ENCODE data around the gene STAT1.

The STAT1 gene

DNA sequence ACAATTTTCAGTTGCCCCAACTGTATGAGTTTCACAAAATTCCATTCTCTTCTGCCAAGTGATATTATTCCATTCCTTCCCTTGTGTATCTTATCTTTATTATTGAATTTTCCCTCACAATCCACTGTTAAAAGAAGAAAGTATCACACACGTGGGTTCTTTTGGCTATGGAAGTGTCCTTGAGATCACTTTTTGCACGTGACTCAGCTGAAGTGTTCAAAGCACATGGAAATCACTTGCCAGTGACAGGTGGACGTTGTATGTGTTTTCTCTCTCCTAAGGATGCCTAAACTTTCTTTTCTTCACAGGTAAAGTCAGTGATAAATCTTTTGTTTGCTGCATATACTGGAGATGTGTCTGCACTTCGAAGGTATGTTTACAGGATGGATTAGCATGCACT is 60.7 kb downstream of the STAT1 start:
- DNase-seq = no peak

- DNase-seq = no peak
Measured at GRCh38 chr2:190950566-190950991, 63.4 kb downstream of the STAT1 start.

GRCh38 chr2:190948671-190949070 is 65.3 kb downstream of the STAT1 start:
- no peak for DNase-seq

- DNase-seq = no peak
Measured at GRCh38 chr2:190947711-190948251, 66.2 kb downstream of the STAT1 start.

- peak; percentile 11 for DNase-seq
Measured at GRCh38 chr2:190947141-190947540, 66.8 kb downstream of the STAT1 start.

GRCh38 chr2:190943706-190944105 is 70.3 kb downstream of the STAT1 start:
- DNase-seq = no peak

- no peak for DNase-seq
Measured at GRCh38 chr2:190942697-190943096, 71.3 kb downstream of the STAT1 start.

GRCh38 chr2:190941571-190941970 is 72.4 kb downstream of the STAT1 start:
- no peak for DNase-seq

- no peak for DNase-seq
Measured at GRCh38 chr2:190940454-190940853, 73.5 kb downstream of the STAT1 start.

GRCh38 chr2:190938771-190939335 is 75.1 kb downstream of the STAT1 start:
- DNase-seq = no peak

DNA sequence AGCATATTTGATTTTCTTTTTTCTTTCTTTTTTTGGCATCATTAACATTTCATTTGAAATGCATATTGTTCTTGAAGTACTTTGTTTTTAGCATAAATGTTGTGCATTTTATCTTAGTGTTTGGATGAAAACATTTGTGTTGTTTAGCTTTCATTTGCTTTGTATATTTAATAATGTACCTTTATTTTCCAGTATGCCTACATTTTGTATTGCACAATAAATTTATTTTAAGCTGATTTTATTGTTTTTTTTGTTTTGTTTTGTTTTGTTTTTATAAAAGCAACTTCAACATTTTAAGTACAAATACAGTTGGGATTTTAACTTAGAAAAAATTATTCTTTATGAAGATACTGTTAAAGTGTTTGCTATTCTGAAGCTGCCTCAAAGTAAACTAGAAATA is 78.9 kb downstream of the STAT1 start:
- no peak for DNase-seq

- DNase-seq = no peak
Measured at GRCh38 chr2:190933361-190933760, 80.6 kb downstream of the STAT1 start.

GRCh38 chr2:190932514-190932913 is 81.5 kb downstream of the STAT1 start:
- no peak for DNase-seq

DNA sequence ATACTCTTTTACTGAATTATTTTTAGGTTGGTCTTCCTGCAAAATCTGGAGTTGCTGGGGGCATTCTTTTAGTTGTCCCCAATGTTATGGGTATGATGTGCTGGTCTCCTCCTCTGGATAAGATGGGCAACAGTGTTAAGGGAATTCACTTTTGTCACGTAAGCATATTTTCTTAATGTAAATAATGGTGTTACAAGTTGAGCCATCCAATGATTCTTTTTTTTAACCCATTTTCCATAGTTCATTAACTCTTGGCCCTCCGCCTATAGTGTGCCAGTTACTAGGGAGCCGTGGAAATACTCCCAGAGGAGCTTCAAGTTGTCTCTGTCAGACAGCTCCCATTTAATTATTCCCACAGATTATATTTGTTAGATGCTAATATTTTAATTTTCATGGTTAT is 83.6 kb downstream of the STAT1 start:
- no peak for DNase-seq

DNA sequence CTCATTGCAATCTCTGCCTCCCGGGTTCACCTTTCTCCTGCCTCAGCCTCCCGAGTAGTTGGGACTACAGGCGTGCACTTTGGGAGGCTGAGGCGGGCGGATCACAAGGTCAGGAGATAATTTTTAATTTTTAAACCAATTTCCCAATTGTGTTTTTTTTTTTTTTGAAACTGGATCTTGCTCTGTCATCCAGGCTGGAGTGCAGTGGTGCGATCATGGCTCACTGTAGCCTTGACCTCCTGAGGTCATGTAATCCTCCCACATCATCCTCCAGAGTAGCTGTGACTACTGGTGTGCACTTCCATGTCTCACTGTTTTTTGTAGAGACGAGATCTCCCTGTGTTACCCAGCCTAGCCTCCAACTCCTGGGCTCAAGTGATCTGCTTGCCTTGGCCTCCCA is 84.1 kb downstream of the STAT1 start:
- no peak for DNase-seq

- DNase-seq = no peak
Measured at GRCh38 chr2:190927301-190927700, 86.7 kb downstream of the STAT1 start.

GRCh38 chr2:190922376-190922775 is 91.6 kb downstream of the STAT1 start:
- DNase-seq = no peak

DNA sequence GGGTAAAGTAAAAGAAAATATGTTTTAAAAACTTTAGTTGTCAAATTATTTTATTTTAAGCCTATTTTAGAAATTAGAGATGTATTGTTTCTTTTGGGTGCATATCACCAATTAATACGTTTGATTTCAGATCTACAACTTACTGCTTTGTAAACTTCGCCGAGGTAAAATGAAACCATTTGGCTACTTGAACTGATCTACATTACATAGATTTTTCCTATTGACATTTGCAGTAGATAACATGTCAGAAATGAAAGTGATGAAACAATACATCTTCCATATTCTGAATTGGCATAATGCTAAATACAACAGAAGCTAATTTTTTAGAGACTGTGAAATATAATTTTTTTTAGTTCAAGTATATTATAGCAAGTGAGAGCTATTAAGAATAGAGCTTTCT is 93.9 kb downstream of the STAT1 start:
- no peak for DNase-seq

Measured in NCI-H2227 treated with DMSO at 0.1 percent for 48 hours (cell line).